HG03108 (cell line): ENCODE results near the gene TRMT11.
"Not testable (repeated sequence)": the region's sequence is repeated elsewhere in the genome, so short reads cannot be mapped to it uniquely, and the experiment has no call there.

ENCODE experiments used
- ATAC-seq: cut with Tn5 transposase; IDR thresholded peaks from one replicate; pipeline ENCODE4 v1.9.1; 2021; ENCODE audit warnings: moderate library complexity; ENCODE audit not compliant: unreplicated experiment

The TRMT11 gene

DNA sequence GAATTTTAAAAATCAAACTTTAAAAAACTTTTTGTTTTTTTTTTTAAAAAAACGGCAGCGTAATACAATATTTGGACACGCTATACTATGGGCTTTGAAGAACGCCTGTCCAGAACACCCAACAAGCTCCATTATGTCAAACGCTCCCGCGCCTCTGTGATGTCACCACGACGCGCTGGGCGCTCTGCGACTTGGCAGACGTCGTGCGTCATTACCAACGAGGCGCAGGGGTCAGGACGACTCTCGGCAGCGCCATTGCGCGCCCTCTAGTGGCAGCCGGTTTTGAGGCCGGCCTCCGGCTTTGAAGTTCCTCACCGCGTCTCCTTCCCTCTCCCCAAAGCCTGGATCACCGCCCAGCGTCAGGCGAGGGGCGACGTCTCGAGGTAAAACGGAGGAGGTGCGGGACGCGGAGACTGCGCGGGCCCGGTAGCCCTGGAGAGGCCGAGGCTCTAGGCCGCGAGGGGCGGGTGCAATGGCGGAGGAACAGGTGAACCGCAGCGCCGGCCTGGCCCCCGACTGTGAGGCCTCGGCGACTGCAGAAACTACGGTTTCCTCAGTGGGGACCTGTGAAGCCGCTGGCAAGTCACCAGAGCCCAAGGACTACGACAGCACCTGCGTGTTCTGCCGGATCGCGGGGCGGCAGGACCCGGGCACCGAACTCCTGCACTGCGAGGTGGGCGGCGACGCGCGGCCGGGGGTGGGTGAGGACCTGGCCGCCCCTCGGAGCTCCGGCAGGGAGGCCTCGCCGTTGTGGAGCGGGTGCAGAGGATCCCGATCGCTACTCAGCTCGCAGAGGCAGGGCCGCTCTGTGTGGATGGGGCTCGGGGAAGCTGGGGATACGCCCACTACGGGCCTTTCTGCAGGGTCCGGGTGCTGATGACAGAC, 29.6 kb upstream of the TRMT11 start, which contains the start of gene HINT3:
TSS of gene HINT3 (plus strand) at position 265 of the 885 bp plus-strand sequence. CDS start at position 473, 208 bp downstream.
- ATAC-seq, result peak; percentile 93

DNA sequence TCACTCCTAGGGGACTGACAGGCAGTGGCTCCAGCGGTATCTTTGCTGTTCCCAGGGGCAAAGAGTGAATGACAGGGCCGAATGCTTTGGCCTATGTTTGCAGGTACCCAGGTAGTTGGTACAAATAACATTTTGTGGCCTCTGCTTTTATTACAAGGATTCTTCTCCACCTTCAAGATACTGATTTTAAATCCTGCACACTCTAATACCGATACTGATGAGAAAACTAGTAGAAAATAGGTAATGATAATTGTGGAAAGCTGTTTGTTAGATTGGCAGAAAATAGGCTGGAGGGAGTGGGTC, 29.0 kb upstream of the TRMT11 start:
- no peak for ATAC-seq

- no peak for ATAC-seq
Measured at GRCh38 chr6:125957845-125958244, 28.5 kb upstream of the TRMT11 start.

DNA sequence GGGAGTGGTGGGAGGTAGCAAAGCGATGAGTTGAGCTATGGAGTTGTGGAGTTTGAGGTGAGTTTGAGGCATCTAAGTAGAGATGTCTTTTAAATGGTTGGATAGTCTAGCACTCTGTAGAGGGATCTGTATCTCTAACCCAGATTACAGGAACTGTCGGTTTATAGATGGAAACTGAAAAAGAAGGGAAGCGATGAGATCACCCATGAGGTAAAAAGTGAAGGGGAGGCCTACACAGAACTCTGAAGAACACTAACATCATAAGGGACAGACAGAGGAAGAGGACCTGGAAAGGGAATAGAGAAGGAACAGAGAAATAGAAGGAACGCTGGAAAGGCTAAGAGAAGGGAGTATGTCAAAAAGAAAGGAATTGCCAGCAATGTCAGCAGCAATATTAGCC, 27.3 kb upstream of the TRMT11 start:
- ATAC-seq, result no peak

- ATAC-seq, result no peak
Measured at GRCh38 chr6:125961117-125961516, 25.2 kb upstream of the TRMT11 start.

DNA sequence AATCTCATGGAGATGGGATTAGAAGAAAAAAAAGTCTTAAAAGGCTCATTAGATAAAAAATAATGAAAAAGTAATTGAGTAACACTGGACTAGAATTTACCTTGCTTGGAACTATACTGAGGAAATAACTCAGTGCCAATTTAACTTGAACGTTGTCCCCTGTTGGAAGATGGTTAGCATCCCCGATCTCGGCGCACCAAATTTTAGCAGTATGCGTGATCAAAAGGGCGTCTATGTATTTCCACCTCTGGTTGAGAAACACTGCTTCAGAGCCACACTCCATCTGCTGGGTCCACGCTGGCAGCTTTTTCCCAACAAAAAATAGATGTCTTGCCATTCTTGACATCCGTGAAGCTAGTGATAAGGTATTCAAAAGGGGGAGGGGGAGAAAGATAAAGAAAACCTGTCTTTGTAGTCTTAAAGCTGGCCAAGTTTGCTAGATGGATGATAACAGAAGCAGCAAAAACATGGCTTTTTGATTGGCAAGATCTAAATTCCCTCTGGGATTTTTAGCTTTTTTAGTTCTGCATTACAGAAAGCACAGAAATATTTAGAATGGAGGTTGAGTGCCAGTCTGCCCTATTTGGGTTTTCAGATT, 23.3 kb upstream of the TRMT11 start:
- no peak for ATAC-seq

DNA sequence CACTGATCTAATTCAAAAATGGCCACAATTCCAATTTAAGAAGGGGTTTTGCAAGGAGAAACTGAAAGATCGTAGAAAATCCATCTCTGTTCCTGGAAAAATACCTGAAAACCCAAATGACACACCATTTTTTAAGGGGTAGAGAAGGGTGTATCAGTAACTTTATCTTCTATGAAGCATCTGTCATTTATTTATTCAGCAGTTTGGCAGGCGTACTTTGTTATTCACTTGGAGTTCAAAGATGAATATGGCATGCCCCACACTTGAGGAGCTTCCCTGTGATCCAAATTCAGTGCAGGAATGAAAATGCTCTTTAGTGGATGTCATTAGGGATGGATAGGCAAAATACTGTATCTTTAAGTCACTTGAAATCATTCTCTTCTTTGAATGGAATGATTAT, 22.5 kb upstream of the TRMT11 start:
- ATAC-seq, result no peak

GRCh38 chr6:125966569-125966968, 19.8 kb upstream of the TRMT11 start:
- ATAC-seq, result no peak

- ATAC-seq, result no peak
Measured at GRCh38 chr6:125968493-125968892, 17.8 kb upstream of the TRMT11 start.

DNA sequence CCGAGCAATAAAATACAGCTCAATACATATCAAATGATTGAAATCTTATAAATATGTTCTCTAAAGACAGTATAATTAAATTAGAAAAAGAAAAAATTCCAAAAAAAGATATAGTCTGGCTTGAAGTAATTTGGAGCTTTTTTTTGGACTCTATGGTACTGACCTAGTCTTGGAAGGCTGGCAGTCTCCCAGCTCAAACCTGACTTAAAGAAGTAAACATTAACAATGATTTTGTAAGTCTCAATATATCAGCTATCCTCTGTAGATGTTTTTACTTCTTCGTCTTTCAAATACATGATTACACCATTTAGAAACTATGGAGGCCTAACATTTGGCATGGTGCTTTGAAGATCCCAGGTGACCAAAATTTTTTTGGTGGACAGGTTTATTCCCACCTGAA, 15.6 kb upstream of the TRMT11 start:
- ATAC-seq, result no peak

GRCh38 chr6:125972478-125972877, 13.9 kb upstream of the TRMT11 start:
- ATAC-seq, result not testable (repeated sequence)

DNA sequence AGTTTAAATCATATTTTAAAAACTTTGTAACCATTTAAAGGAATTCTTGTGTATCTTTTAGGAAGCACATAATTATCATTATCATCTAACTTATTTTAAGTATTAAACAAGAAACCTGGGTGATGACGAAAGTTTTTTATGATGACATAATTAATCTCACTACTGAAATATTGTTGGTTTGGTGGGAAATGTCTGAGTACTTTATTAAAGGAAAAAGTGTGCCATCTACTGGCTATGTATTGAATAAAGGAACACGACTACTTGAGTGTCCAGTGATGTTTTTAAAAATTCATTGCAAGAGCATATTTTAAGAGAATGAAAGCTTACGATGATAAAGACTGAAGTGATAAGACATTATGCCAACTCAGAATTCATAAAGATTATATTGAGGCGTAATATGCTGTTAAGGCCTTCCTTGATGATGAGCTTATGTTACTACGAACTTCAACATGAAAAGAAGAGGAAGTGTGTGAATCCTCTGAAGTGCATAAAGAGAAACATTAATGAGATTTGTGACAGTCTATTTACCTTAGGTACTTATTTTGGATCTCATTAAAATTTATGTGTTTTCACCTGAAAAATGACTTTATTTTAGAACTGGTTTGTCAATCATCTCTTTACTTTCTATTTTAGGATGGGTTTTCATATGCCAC, 12.0 kb upstream of the TRMT11 start:
- peak; percentile 81 for ATAC-seq

GRCh38 chr6:125979101-125979500, 7.2 kb upstream of the TRMT11 start:
- ATAC-seq, result no peak

GRCh38 chr6:125981571-125982185, 4.7 kb upstream of the TRMT11 start:
- ATAC-seq, result no peak

GRCh38 chr6:125983246-125983945, 2.9 kb upstream of the TRMT11 start:
- ATAC-seq, result no peak

- no peak for ATAC-seq
Measured at GRCh38 chr6:125984311-125984710, 2.0 kb upstream of the TRMT11 start.

DNA sequence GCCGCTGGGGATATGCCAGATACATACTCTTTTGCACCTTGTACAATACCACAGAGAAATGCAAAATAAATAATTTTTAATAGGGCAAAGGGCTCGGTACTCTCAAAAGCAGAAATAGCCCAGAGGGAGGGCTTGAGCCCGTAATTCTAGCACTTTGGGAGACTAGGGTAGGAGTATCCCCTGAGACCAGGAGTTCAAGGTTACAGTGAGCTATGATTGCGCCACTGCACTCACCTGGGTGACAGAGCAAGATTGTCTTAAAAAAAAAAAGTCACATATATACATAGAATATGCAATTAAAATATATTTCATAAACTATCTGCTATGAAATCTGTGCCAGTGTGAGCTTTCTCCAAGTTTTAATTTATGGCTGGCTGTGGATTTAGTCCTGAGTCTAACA, 818 bp upstream of the TRMT11 start:
- ATAC-seq, result no peak

DNA sequence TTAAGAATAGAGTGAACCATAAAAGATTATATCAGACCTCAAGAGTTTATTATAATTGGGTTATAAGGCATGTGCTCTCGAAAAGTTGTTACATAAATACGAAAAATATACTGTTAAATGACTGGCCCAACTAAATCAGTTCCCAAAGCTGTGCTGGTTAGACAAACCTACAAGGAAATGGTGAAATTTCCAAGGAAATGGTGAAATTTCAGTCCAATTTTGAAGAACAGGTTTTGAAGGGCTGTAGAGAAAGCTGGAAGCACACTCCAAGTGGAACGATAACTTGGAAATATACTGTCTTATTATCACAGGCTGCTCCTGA, 400 bp upstream of the TRMT11 start:
- ATAC-seq, result no peak

DNA sequence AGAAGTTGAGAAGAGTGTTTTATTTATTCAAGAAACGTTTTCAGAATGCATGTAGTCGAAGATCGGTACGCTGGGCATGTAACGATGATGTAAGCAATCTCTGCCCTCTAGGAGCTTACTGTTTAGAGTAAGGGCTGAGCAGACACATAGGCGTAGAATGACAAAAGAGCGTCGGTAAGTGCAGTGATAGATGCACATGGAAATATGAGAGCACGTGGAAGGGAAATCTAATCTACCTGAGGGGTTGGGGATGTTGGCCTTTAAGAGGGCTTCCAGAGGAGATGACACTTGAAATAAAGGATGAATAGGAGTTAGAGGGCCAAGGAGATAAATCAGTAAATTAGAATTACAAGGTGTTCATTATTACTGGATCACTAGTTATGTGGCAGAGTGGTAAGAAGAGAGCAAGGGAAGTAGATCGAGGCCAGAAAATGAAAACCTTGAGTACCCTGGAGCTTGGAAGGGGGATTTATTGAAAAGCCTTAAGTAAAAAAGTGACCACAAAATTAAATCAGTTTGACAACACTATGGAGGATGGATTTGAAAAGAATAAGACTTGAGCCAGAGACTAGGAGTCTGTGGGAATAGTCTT, 782 bp downstream of the TRMT11 start:
- peak; percentile 15 for ATAC-seq

- ATAC-seq, result no peak
Measured at GRCh38 chr6:125988280-125988679, 1.9 kb downstream of the TRMT11 start.

DNA sequence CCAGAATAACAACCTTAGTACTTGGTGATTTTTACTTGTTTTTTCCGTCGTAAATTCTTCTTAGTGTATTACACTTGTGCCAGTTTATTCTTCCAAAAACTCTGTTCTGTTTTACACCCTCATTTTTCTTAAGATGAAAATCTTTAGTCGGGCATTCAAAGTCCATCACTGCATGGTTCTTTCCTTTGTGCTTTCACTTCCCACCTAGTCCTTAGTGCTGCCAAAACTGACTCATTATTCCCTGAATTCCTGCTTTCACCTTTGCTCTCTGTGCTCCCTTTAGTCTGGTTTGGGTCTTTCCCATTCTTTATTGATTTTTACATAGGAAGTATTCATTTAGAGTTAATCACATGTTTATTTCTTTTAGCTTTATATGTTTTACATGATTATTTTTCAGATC, 3.3 kb downstream of the TRMT11 start:
- ATAC-seq, result no peak
